GM12874 (cell line): ENCODE results near the gene ABCG4.

Experiments
- CTCF ChIP-seq: IDR thresholded peaks from 2 replicates; pipeline ENCODE4 v1.5.1; 2011; ENCODE audit warnings: low read depth, mild to moderate bottlenecking, control low read depth, low read length, moderate library complexity; ENCODE audit not compliant: insufficient read depth

The ABCG4 gene

GRCh38 chr11:119181677-119182412 lies 33.0 kb downstream of the ABCG4 start:
- no peak for TF ChIP-seq CTCF

GRCh38 chr11:119185981-119186634 lies 37.3 kb downstream of the ABCG4 start:
- no peak for TF ChIP-seq CTCF

GRCh38 chr11:119187123-119187892 lies 38.5 kb downstream of the ABCG4 start:
- TF ChIP-seq CTCF = no peak

- no peak for TF ChIP-seq CTCF
Observed at GRCh38 chr11:119188067-119188466, 39.2 kb downstream of the ABCG4 start.

GRCh38 chr11:119188887-119189286 lies 40.0 kb downstream of the ABCG4 start:
- no peak for TF ChIP-seq CTCF

- no peak for TF ChIP-seq CTCF
Observed at GRCh38 chr11:119189393-119189792, 40.5 kb downstream of the ABCG4 start.

GRCh38 chr11:119190531-119190930 lies 41.7 kb downstream of the ABCG4 start:
- no peak for TF ChIP-seq CTCF
